GM19452 (cell line): ENCODE results near the gene MELK.
"Not testable (repeated sequence)": the region's sequence is repeated elsewhere in the genome, so short reads cannot be mapped to it uniquely, and the experiment has no call there.

Experiments
- ATAC-seq: cut with Tn5 transposase; IDR thresholded peaks from one replicate; pipeline ENCODE4 v1.9.1; 2021; ENCODE audit not compliant: unreplicated experiment

The MELK gene

GRCh38 chr9:36572515-36573418 lies at the start of gene MELK:
TSS of gene MELK (plus strand) at chr9:36572895. CDS start at chr9:36581682, 8,787 bp downstream.
- ATAC-seq: peak; percentile 77

GRCh38 chr9:36530224-36530623 lies 42.5 kb upstream of the MELK start:
- ATAC-seq: no peak

GRCh38 chr9:36532353-36532752 lies 40.3 kb upstream of the MELK start:
- ATAC-seq: no peak

GRCh38 chr9:36533726-36534125 lies 39.0 kb upstream of the MELK start:
- not testable (repeated sequence) for ATAC-seq

GRCh38 chr9:36535107-36535506 lies 37.6 kb upstream of the MELK start:
- no peak for ATAC-seq

GRCh38 chr9:36537861-36538260 lies 34.8 kb upstream of the MELK start:
- ATAC-seq: no peak

GRCh38 chr9:36542355-36542754 lies 30.3 kb upstream of the MELK start:
- ATAC-seq: no peak

- no peak for ATAC-seq
Observed at GRCh38 chr9:36543916-36544315, 28.8 kb upstream of the MELK start.

GRCh38 chr9:36547598-36547997 lies 25.1 kb upstream of the MELK start:
- no peak for ATAC-seq

GRCh38 chr9:36548454-36548853 lies 24.2 kb upstream of the MELK start:
- ATAC-seq: no peak

GRCh38 chr9:36550135-36550534 lies 22.6 kb upstream of the MELK start:
- no peak for ATAC-seq

GRCh38 chr9:36550631-36551098 lies 22.0 kb upstream of the MELK start:
- ATAC-seq: not testable (repeated sequence)

GRCh38 chr9:36551129-36551528 lies 21.6 kb upstream of the MELK start:
- ATAC-seq: no peak

GRCh38 chr9:36551910-36552309 lies 20.8 kb upstream of the MELK start:
- ATAC-seq: no peak

GRCh38 chr9:36559036-36559695 lies 13.5 kb upstream of the MELK start:
- ATAC-seq: no peak

- no peak for ATAC-seq
Observed at GRCh38 chr9:36560771-36561170, 11.9 kb upstream of the MELK start.

- ATAC-seq: not testable (repeated sequence)
Observed at GRCh38 chr9:36562801-36563200, 9.9 kb upstream of the MELK start.

- no peak for ATAC-seq
Observed at GRCh38 chr9:36566813-36567221, 5.9 kb upstream of the MELK start.

- not testable (repeated sequence) for ATAC-seq
Observed at GRCh38 chr9:36568681-36569080, 4.0 kb upstream of the MELK start.

- no peak for ATAC-seq
Observed at GRCh38 chr9:36571333-36571732, 1.4 kb upstream of the MELK start.

- ATAC-seq: not testable (repeated sequence)
Observed at GRCh38 chr9:36574045-36574444, 1.4 kb downstream of the MELK start.

GRCh38 chr9:36575411-36575882 lies 2.8 kb downstream of the MELK start:
- ATAC-seq: no peak
